ENCODE data around the gene SAMSN1.
A peak's percentile ranks its signal among the peaks of the same experiment; 100 is the strongest.

Gene SAMSN1

GRCh38 chr21:14545906-14546480 lies at the start of gene SAMSN1:
Gene SAMSN1, minus strand, starts transcription at chr21:14546315. Its CDS starts 54 bp downstream, at chr21:14546261.
- peak in 1 of 56 donors; percentile 5 for DNase-seq

GRCh38 chr21:14595449-14595848 lies 49.3 kb upstream of the SAMSN1 start:
- no peak for DNase-seq

DNA sequence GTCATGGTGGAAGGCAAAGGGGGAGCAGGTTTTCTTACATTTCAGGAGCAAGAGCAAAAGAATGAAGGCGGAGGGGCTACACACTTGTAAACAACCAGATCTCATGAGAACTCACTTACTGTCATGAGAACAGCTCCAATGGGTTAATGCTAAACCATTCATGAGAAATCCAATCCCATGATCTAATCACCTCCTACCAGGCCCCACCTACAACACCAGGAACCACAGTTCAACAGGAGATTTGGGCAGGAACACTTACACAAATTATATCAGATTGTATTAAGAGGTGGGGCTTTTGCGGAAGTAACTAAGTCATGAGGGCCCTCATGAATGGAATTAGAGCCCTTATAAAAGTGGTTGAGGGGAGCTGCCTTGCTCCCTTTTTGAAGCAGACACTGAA lies 48.9 kb upstream of the SAMSN1 start:
- DNase-seq = no peak

DNA sequence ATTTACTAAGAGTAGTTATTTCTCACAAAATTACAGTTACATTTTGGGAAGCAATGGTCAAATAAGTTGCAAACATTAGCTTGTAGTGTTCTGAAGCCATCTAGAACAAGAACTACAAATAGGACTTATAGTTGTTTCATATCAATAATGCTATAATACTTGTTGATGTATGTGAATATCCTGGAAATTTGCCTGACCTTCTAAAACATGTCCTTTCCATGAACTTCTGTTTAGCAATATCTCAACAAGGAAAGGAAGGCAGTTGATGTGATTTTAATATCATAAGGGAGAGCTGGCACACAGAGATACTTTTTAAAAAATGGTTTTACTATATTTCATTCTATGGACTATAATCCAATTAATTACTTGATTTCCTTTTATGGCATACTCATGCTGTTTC lies 47.1 kb upstream of the SAMSN1 start:
- DNase-seq = no peak

GRCh38 chr21:14592296-14593000 lies 46.3 kb upstream of the SAMSN1 start:
- no peak for DNase-seq

GRCh38 chr21:14591882-14592281 lies 45.8 kb upstream of the SAMSN1 start:
- DNase-seq = peak in 2 of 56 donors; percentile 1

- no peak for DNase-seq
These were observed 45.3 kb upstream of the SAMSN1 start for GRCh38 chr21:14591377-14591776.

DNA sequence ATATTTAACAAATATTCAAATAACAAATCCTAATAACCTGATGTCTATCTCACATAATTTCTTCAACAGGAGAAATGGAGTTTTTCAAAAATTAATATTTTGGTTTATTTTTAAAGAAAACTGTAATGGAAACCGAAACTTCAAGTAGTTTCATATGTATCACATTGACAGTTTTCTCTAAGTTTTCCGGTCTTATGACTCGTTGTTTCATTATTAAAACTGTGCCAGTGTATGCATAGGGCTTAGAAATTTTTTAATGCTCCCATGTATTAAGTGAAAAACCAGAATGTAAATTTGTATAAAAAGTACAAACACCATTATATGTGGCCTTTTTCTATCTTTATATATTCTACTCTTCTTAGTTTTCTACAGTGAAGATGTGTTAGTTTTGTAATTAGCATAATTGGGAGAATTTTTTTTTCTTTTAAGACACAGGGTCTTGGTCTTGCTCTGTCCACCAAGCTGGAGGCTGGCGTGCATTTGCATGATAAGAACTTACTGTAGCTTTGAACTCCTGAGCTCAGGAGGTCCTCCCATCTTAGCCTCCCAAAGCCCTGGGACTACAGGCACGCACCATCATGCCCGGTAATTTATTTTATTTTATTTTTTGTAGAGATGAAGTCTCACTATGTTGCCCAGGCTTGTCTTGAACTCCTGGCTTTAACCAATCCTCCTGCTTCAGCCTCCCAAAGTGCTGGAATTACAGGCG lies 43.9 kb upstream of the SAMSN1 start:
- no peak for DNase-seq

GRCh38 chr21:14587266-14587665 lies 41.2 kb upstream of the SAMSN1 start:
- DNase-seq = no peak

GRCh38 chr21:14585122-14585521 lies 39.0 kb upstream of the SAMSN1 start:
- no peak for DNase-seq

DNA sequence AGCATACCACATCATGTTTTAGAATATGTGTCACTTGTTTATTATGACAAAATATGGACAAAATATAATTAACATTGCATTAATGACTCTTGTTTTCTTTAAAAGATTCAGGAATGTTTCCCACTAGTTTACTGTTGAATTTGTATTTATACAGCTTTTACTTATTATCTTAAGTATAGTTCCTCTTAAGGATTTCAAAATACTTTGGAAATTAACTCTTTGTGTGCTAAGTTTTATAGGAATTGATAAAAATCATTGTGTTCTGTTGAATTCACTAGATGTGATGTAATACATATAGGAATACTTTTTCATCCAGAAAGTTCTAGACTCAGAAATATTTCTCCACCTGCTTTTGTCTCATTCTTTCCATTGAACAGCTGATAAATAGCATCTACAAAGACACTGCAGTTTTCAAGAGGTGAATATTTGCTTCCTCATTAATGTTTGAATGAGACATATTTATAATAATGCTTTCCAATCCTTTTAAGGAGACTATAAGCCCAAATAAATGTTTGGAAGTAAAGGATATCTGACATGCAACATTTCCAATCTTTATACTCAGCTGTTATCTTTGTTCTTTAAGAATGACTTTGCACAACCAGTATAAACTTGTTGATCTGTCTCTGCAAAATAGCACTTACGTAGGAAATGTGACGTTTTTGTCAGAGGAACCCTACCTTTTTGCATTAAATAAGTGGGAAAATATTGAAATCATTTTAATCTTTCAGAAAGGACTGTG lies 38.4 kb upstream of the SAMSN1 start:
- no peak for DNase-seq

- DNase-seq = no peak
These were observed 37.6 kb upstream of the SAMSN1 start for GRCh38 chr21:14583629-14584255.

DNA sequence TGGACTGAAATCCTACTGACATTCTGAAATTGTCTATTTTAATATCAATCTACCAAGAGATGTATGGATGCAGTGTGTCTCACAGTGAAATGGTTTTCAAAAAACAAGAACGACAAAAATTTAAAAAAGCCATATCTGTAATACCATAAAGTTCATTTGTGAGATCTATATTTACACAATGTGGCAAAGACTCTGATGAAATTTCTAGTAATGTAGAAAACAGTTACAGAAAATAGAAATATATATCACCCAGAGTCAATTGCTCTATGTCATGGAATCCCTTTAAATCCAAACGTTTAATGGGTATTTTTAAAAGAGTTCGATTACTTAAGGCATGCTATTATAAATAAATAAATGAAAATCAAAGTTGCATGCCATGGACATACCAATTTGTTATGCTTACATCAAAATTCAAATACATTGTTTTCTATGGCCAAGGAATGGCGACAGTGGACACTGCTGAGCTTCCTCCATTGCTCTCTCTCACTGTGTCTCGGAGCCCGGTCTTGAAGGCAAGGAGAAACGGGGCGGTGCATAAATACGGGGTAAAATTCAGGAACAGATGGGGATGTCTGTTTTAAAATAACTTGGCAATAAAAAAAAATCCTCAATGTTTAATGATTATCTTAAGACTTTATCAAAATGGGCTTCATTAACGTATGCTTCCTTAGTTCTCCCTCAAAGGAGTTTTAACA lies 37.0 kb upstream of the SAMSN1 start:
- no peak for DNase-seq

- no peak for DNase-seq
These were observed 35.9 kb upstream of the SAMSN1 start for GRCh38 chr21:14581902-14582457.

DNA sequence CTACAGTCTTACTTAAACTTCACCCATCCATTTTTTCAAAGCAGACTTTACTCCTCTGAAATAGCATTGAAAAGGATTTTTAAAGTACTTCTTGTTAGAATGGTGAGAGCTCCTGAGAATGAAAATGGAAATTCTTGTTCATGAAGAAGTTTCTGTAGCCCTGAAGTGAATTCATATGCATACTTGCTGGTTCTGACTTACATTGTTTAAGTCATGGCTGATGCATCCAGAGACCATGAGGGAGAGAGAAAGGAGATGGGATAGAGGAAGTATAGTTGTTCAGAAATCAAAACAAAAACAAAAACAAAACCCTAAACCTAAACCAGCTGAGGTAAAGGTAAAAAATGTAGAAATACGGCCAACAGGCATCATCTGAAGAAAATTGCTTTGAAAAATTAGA lies 27.1 kb upstream of the SAMSN1 start:
- DNase-seq = no peak

DNA sequence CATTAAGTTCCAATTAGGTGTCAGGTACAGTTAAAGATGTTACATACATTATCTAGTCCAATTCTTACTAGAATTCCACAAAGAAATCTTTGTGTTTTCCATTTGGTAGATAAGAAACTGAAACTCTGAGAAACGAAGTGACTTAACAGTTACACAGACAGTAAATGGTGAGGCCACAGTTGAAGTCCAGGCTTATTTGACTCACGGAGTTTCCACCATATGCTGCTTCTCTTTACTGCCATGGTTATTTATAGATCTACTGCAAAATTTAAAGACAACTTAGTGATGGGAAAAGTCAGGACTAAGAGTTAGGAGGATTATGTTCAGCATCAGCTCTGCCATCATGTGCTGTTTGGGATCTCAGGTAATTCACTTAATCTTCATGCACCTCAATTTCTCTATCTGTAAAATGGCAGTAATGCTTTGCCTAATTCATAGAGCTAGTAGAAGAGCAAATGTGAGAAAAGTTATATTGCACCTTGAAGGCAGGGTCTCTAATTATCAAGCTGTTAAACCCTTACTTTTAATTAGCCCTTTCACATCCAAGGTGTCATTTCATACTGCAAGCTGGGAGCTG lies 26.2 kb upstream of the SAMSN1 start:
- no peak for DNase-seq

DNA sequence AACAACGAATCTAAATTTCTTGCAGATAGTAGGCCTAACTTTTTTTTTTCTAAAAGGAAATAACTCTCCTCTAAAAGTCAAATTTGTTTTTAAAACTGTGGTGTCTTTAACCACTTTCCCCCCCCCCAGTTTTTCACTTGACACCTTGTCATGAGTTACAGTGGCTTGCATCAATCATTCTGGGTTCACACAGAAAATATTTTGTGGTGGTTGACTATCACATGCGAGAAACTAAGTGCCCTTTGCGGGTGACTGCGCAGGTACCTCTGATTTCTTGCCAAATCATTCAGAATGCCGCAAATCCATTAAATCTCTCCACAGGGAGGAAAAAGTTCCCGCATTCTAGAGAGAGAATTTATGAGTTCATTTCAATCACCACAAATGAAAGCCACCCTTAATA lies 23.8 kb upstream of the SAMSN1 start:
- DNase-seq = no peak

DNA sequence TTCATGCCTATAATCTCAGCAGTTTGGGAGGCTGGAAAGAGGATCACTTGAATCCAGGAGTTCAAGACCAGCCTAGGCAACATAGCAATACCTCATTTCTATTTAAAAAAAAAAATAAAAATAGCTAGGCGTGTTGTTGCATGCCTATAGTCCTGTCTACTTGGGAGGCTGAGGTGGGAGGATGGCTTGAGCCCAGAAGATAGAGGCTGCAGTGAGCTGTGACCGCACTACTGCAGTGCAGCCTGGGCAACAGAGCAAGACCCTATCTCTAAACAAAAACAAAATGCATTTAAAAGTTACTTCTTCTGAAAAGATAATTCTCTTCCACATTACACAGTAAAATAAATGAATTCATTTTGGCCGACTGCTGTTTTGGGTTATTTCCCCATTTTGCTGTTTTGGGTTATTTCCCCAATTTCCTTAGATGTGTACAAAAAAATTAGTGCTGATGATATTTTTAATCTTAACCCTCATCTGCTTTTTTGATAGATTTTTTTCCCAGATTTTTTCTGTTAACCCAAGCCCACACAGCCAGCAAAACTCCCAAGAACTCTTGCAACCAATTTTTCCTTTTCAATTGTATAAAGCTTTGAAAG lies 23.0 kb upstream of the SAMSN1 start:
- no peak for DNase-seq
